ENCODE measurements around the gene BSPRY. TPM values are rescaled to one million over a fixed set of nuclear protein-coding genes. Genes with fewer than 3 reads are reported as not detected.
"Not testable (repeated sequence)": the region's sequence is repeated elsewhere in the genome, so short reads cannot be mapped to it uniquely, and the experiment has no call there.

Gene BSPRY
- total RNA-seq, 1 donor from 2014 or later: 19.7 TPM

GRCh38 chr9:113373676-113374392 lies 24.5 kb downstream of the BSPRY start:
- H3K4me1 Mint-ChIP-seq (ENCODE audit: low read depth): peaks cover 25% of the 10 kb centered on the region
- H3K36me3 Mint-ChIP-seq (ENCODE audit: insufficient read depth): peaks cover 13% of the 10 kb centered on the region
- H3K9me3 Mint-ChIP-seq (ENCODE audit: low read depth): no peaks in the 10 kb centered on the region
- H3K27ac Mint-ChIP-seq: no peak overlapping the region
- no peaks in the 10 kb centered on the region for H3K27me3 Mint-ChIP-seq
- H3K4me3 Mint-ChIP-seq (ENCODE audit: low read depth): no peak overlapping the region
- no peak for TF ChIP-seq CTCF (IDR thresholded peaks at IDR 0.05; ENCODE audit: unreplicated experiment)
- DNase-seq (ENCODE audit: low spot score, unreplicated experiment): no peak

GRCh38 chr9:113375057-113376023 lies 26.0 kb downstream of the BSPRY start:
- Mint-ChIP-seq H3K27ac (peak overlapping the region; percentile 92), H3K36me3 (ENCODE audit: insufficient read depth) (peaks cover 12% of the 10 kb centered on the region), H3K9me3 (ENCODE audit: low read depth) (no peaks in the 10 kb centered on the region), H3K4me1 (ENCODE audit: low read depth) (peaks cover 39% of the 10 kb centered on the region), H3K4me3 (ENCODE audit: low read depth) (peak overlapping the region; percentile 85), H3K27me3 (no peaks in the 10 kb centered on the region)
- DNase-seq (ENCODE audit: low spot score, unreplicated experiment): no peak
- no peak for TF ChIP-seq CTCF (IDR thresholded peaks at IDR 0.05; ENCODE audit: unreplicated experiment)

- peaks cover 12% of the 10 kb centered on the region for H3K36me3 Mint-ChIP-seq (ENCODE audit: insufficient read depth)
- no peaks in the 10 kb centered on the region for H3K9me3 Mint-ChIP-seq (ENCODE audit: low read depth)
- peak; percentile 57 for DNase-seq (ENCODE audit: low spot score, unreplicated experiment)
- peak within 1 kb of the TSS; percentile 85 for H3K4me3 Mint-ChIP-seq (ENCODE audit: low read depth)
- H3K27ac Mint-ChIP-seq: peak within 1 kb of the TSS; percentile 97
- no peak for TF ChIP-seq CTCF (IDR thresholded peaks at IDR 0.05; ENCODE audit: unreplicated experiment)
- H3K27me3 Mint-ChIP-seq: no peaks in the 10 kb centered on the region
- H3K4me1 Mint-ChIP-seq (ENCODE audit: low read depth): peaks cover 51% of the 10 kb centered on the region
Observed at GRCh38 chr9:113376634-113377567, 27.6 kb downstream of the BSPRY start, which contains the start of gene HDHD3. Gene HDHD3, minus strand, starts transcription at chr9:113376986. Its CDS starts 2,632 bp downstream, at chr9:113374354.

GRCh38 chr9:113379094-113379828 lies 29.9 kb downstream of the BSPRY start:
- Mint-ChIP-seq H3K27ac (peak overlapping the region; percentile 98), H3K4me3 (ENCODE audit: low read depth) (peak overlapping the region; percentile 47), H3K4me1 (ENCODE audit: low read depth) (peaks cover 56% of the 10 kb centered on the region)
- H3K27me3 Mint-ChIP-seq; H3K9me3 Mint-ChIP-seq (ENCODE audit: low read depth); DNase-seq (ENCODE audit: low spot score, unreplicated experiment); H3K36me3 Mint-ChIP-seq (ENCODE audit: insufficient read depth): not testable (repeated sequence)

- not testable (repeated sequence) for H3K27me3 Mint-ChIP-seq
- Mint-ChIP-seq H3K27ac (peak overlapping the region; percentile 98), H3K4me3 (ENCODE audit: low read depth) (peak overlapping the region; percentile 47)
Observed at GRCh38 chr9:113379829-113380210, 30.5 kb downstream of the BSPRY start.

More at GRCh38 chr9:113379829-113380210, 30.5 kb downstream of the BSPRY start:
- peaks cover 56% of the 10 kb centered on the region for H3K4me1 Mint-ChIP-seq (ENCODE audit: low read depth)
- not testable (repeated sequence) for H3K9me3 Mint-ChIP-seq (ENCODE audit: low read depth); DNase-seq (ENCODE audit: low spot score, unreplicated experiment); H3K36me3 Mint-ChIP-seq (ENCODE audit: insufficient read depth)
